ENCODE data around the gene ANKRD36C. TPM values are rescaled to one million over a fixed set of nuclear protein-coding genes. Genes with fewer than 3 reads are reported as not detected.
"Not testable (repeated sequence)": the region's sequence is repeated elsewhere in the genome, so short reads cannot be mapped to it uniquely, and the experiment has no call there.

ANKRD36C gene
- total RNA-seq, 2 experiments from 2014 or later: 74.0 to 78.3 TPM

GRCh38 chr2:95788642-95789041 lies 203.0 kb downstream of the ANKRD36C start:
- CTCF ChIA-PET; H3K9me3 ChIP-seq (ENCODE audit: control insufficient read depth in 1 of 2, insufficient read depth in 1 of 2, low read length in 2 of 2); H3K4me1 ChIP-seq (ENCODE audit: insufficient read depth, low read length); H3K9me3 Mint-ChIP-seq; intact Hi-C loops (cut with DNase I, micrococcal nuclease); H3K4me1 Mint-ChIP-seq (ENCODE audit: low read depth); H3K4me3 ChIP-seq (ENCODE audit: low read length); H3K4me3 Mint-ChIP-seq; ATAC-seq (ENCODE audit: poor library complexity); H3K36me3 Mint-ChIP-seq (ENCODE audit: low read depth); DNase-seq; H3K27ac Mint-ChIP-seq; H3K27me3 ChIP-seq (ENCODE audit: control insufficient read depth in 1 of 2, insufficient read depth in 2 of 2, low read length in 2 of 2); H3K27ac ChIP-seq (ENCODE audit: low read depth in 1 of 2, low read length in 2 of 2); POLR2A ChIA-PET; H3K27me3 Mint-ChIP-seq; H3K36me3 ChIP-seq (ENCODE audit: insufficient read depth, low read length): not testable (repeated sequence)

Other genes starting within 250 kb of the ANKRD36C start
- 1 to 10 TPM; 1.3 to 2.0 TPM for gene GPAT2, start 43.1 kb upstream of the ANKRD36C start, total RNA-seq
- gene ADRA2B, start 124.7 kb upstream of the ANKRD36C start, total RNA-seq: under 1 TPM; 0.52 to 0.84 TPM
- 1 to 10 TPM; 5.0 to 6.5 TPM for gene ASTL, start 146.7 kb upstream of the ANKRD36C start, total RNA-seq
- 100 to 1,000 TPM; 728 to 730 TPM for gene DUSP2, start 153.6 kb upstream of the ANKRD36C start, total RNA-seq
- gene STARD7, start 217.0 kb upstream of the ANKRD36C start, total RNA-seq: 10 to 100 TPM; 57.4 to 58.6 TPM

Measured in CD4-positive, alpha-beta T cell (primary cell).